Small intestine (tissue), 7 donors: ENCODE data around the gene GPLD1. TPM values are rescaled to one million over a fixed set of nuclear protein-coding genes. Genes with fewer than 3 reads are reported as not detected.
A peak's percentile ranks its signal among the peaks of the same experiment; 100 is the strongest.

Experiments used
- DNase-seq, 2 donors: peaks; one replicate each; pipeline versions ENCODE4 v3.0.0 to v3.0.0-alpha.2; 2013
- FAIRE-seq: peaks from 2 replicates; lab custom pipeline; 2012; peaks lifted over from hg19 to GRCh38; lab: Jason Lieb, UNC
- H3K27ac ChIP-seq, 3 donors: one replicate each; pipeline ENCODE4 v1.5.1; 2013; ENCODE audit warnings: low read length in 2 of 3, mild to moderate bottlenecking in 2 of 3, control low read depth in 1 of 3, inconsistent platforms in 1 of 3, low read depth in 1 of 3, moderate library complexity in 1 of 3
- H3K27me3 ChIP-seq, 3 donors: one replicate each; pipeline ENCODE4 v1.6.1; 2013; ENCODE audit warnings: low read length in 3 of 3, inconsistent platforms in 1 of 3; ENCODE audit not compliant: control insufficient read depth in 3 of 3, insufficient read depth in 3 of 3
- H3K36me3 ChIP-seq, 3 donors: one replicate each; pipeline ENCODE4 v1.6.1; 2013; ENCODE audit warnings: low read length in 3 of 3, inconsistent platforms in 1 of 3, low read depth in 1 of 3, mild to moderate bottlenecking in 1 of 3, moderate library complexity in 1 of 3; ENCODE audit not compliant: control insufficient read depth in 3 of 3, insufficient read depth in 2 of 3
- H3K4me1 ChIP-seq, 3 donors: one replicate each; pipeline ENCODE4 v1.6.1; 2013; ENCODE audit warnings: low read length in 2 of 3, inconsistent platforms in 1 of 3, low read depth in 1 of 3, mild to moderate bottlenecking in 1 of 3, moderate library complexity in 1 of 3; ENCODE audit not compliant: control insufficient read depth in 3 of 3, insufficient read depth in 2 of 3
- H3K4me3 ChIP-seq, 3 donors: one replicate each; pipeline ENCODE4 v1.5.1; 2013; ENCODE audit warnings: low read length in 3 of 3, control low read depth in 1 of 3, inconsistent platforms in 1 of 3, low read depth in 1 of 3, mild to moderate bottlenecking in 1 of 3, moderate library complexity in 1 of 3
- H3K9me3 ChIP-seq, 2 donors: one replicate each; pipeline ENCODE4 v1.6.1; 2013; ENCODE audit warnings: low read depth in 1 of 2, low read length in 1 of 2; ENCODE audit not compliant: control insufficient read depth in 2 of 2, insufficient read depth in 1 of 2
- WGBS, 3 donors: extraction: QIAGEN DNeasy Blood & Tissue Kit; methylation state at CpG; one replicate each; pipeline ENCODE4 v1.1.7; 2013; 5-methylcytosine and 5-hydroxymethylcytosine counted together
- polyA plus RNA-seq, 4 donors: library from polyadenylated mRNA; stranded (reverse) in 3 of 4; unstranded in 1 of 4; fragments of 200-250 nt in 3 of 4; fragments of 120-200 nt in 1 of 4; gene quantifications; one replicate each; pipeline versions ENCODE4 v1.2.1 to v1.2.3, GENCODE V29; 2013
- donor health status: healthy with polysubstance abuse.
- donor health status: control.
- donor health status: control.
- donor health status: Bipolar disorder and iron deficiency.
- donor health status: healthy.

The GPLD1 gene
- polyA plus RNA-seq, 4 donors: 0.28 to 1.4 TPM; not detected in 2

- H3K9me3 ChIP-seq: no peaks in the 10 kb centered on the region
- peaks cover 7 to 36% (median 16%) of the 10 kb centered on the region in 3 donors for H3K36me3 ChIP-seq
- no peak for FAIRE-seq
- DNase-seq: no peak
- no peak overlapping the region for H3K27ac ChIP-seq
- WGBS, 3 donors: 92 to 95% (median 94%) methylated on average over 4 of the region's 4 CpGs
- H3K4me3 ChIP-seq: no peak overlapping the region
- no peaks in the 10 kb centered on the region for H3K4me1 ChIP-seq
- no peaks in the 10 kb centered on the region for H3K27me3 ChIP-seq
These were observed 77.1 kb downstream of the GPLD1 start for GRCh38 chr6:24412294-24412693.

- H3K36me3 ChIP-seq: peaks cover 7 to 35% (median 10%) of the 10 kb centered on the region in 3 donors
- DNase-seq (no peak), FAIRE-seq (no peak)
- no peaks in the 10 kb centered on the region for H3K9me3 ChIP-seq
- no peak overlapping the region for H3K4me3 ChIP-seq
- no peak overlapping the region for H3K27ac ChIP-seq
- H3K4me1 ChIP-seq: no peaks in the 10 kb centered on the region
- 95 to 100% (median 98%) methylated on average over 3 of the region's 3 CpGs for WGBS, 3 donors
- H3K27me3 ChIP-seq: no peaks in the 10 kb centered on the region
These were observed 78.8 kb downstream of the GPLD1 start for GRCh38 chr6:24410622-24411021.

GRCh38 chr6:24408719-24409410 lies 80.5 kb downstream of the GPLD1 start:
- DNase-seq (no peak), FAIRE-seq (no peak)
- 85 to 86% (median 86%) methylated on average over 2 of the region's 2 CpGs for WGBS, 3 donors
- peaks cover 7 to 35% (median 10%) of the 10 kb centered on the region in 3 donors for H3K36me3 ChIP-seq
- H3K9me3 ChIP-seq: no peaks in the 10 kb centered on the region
- H3K4me1 ChIP-seq: peaks cover 0 to 4% (median 2%) of the 10 kb centered on the region in 3 donors
- H3K27ac ChIP-seq: no peak overlapping the region
- H3K27me3 ChIP-seq: no peaks in the 10 kb centered on the region
- no peak overlapping the region for H3K4me3 ChIP-seq

- FAIRE-seq: no peak
- 70 to 90% (median 86%) methylated on average over 5 of the region's 5 CpGs for WGBS, 3 donors
- Histone ChIP-seq H3K4me1 (peaks cover 0 to 8% (median 3%) of the 10 kb centered on the region in 3 donors), H3K27ac (no peak overlapping the region), H3K4me3 (no peak overlapping the region), H3K27me3 (no peaks in the 10 kb centered on the region), H3K36me3 (peaks cover 3 to 16% (median 8%) of the 10 kb centered on the region in 3 donors), H3K9me3 (no peaks in the 10 kb centered on the region)
- DNase-seq: no peak
These were observed 84.1 kb downstream of the GPLD1 start for GRCh38 chr6:24405262-24405661.

- WGBS, 3 donors: 1 to 8% (median 2%) methylated on average over 12 of the region's 12 CpGs
- Histone ChIP-seq H3K27me3 (peaks cover 0 to 4% (median 0%) of the 10 kb centered on the region in 3 donors), H3K4me1 (peaks cover 0 to 8% (median 3%) of the 10 kb centered on the region in 3 donors), H3K9me3 (no peaks in the 10 kb centered on the region), H3K36me3 (peaks cover under 1 to 10% (median 5%) of the 10 kb centered on the region in 3 donors), H3K27ac (peak overlapping the region in 2 of 3 donors; percentile 39 to 49), H3K4me3 (peak overlapping the region; percentile 90 to 96 (median 92))
- no peak for DNase-seq
- FAIRE-seq: no peak
These were observed 85.9 kb downstream of the GPLD1 start for GRCh38 chr6:24403501-24403824.

GRCh38 chr6:24402697-24403500 lies 86.5 kb downstream of the GPLD1 start, which contains the start of gene MRS2:
TSS of gene MRS2 (plus strand) at chr6:24402936. CDS start at chr6:24403047, 111 bp downstream.
- DNase-seq: peak; percentile 95 to 96
- peak within 1 kb of the TSS; percentile 90 to 96 (median 92) for H3K4me3 ChIP-seq
- H3K9me3 ChIP-seq: no peaks in the 10 kb centered on the region
- no peak for FAIRE-seq
- peaks cover 0 to 4% (median 0%) of the 10 kb centered on the region in 3 donors for H3K27me3 ChIP-seq
- peak within 1 kb of the TSS; percentile 49 to 75 (median 61) for H3K27ac ChIP-seq
- H3K4me1 ChIP-seq: peaks cover 0 to 8% (median 3%) of the 10 kb centered on the region in 3 donors
- peaks cover 0 to 10% (median 3%) of the 10 kb centered on the region in 3 donors for H3K36me3 ChIP-seq
- 0 to 1% (median 0%) methylated on average over 63 of the region's 63 CpGs for WGBS, 3 donors

- peaks cover 0 to 6% of the 10 kb centered on the region in 2 donors for H3K9me3 ChIP-seq
- FAIRE-seq: no peak
- H3K27me3 ChIP-seq: peaks cover 0 to 7% (median 0%) of the 10 kb centered on the region in 3 donors
- H3K4me1 ChIP-seq: peaks cover 0 to 8% (median 3%) of the 10 kb centered on the region in 3 donors
- H3K36me3 ChIP-seq: peaks cover 0 to 6% (median 0%) of the 10 kb centered on the region in 3 donors
- no peak overlapping the region for H3K4me3 ChIP-seq
- DNase-seq: no peak
- H3K27ac ChIP-seq: no peak overlapping the region
- WGBS, 3 donors: 82 to 93% (median 85%) methylated on average over 4 of the region's 4 CpGs
These were observed 87.9 kb downstream of the GPLD1 start for GRCh38 chr6:24401458-24401857.
